HEK293 (cell line): ENCODE data around the gene C12orf56.

ENCODE experiments used
- CTCF ChIP-seq: fragments of 450-650 bp; formaldehyde crosslinking; IDR thresholded peaks from 2 replicates; pipeline ENCODE4 v1.5.1; 2016; ENCODE audit warnings: missing biosample characterization, missing genetic modification characterization
- KLF9 ChIP-seq: fragments of 450-650 bp; formaldehyde crosslinking; IDR thresholded peaks from 2 replicates; pipeline ENCODE4 v1.5.1; 2016; ENCODE audit warnings: missing biosample characterization, missing genetic modification characterization, low read depth
- ZNF138 ChIP-seq: fragments of 450-650 bp; formaldehyde crosslinking; IDR thresholded peaks from 2 replicates; pipeline ENCODE4 v1.5.1; 2016; ENCODE audit warnings: missing biosample characterization, missing genetic modification characterization, borderline replicate concordance
- ZNF18 ChIP-seq: fragments of 450-650 bp; formaldehyde crosslinking; IDR thresholded peaks from 2 replicates; pipeline ENCODE4 v1.5.1; 2016; ENCODE audit warnings: missing biosample characterization, missing genetic modification characterization
- ZNF416 ChIP-seq: fragments of 450-650 bp; formaldehyde crosslinking; IDR thresholded peaks from 2 replicates; pipeline ENCODE4 v1.5.1; 2016; ENCODE audit warnings: missing biosample characterization, missing genetic modification characterization

- TF ChIP-seq KLF9 (tag by site-specific recombination) (no peak), ZNF18 (tag by site-specific recombination) (no peak), ZNF416 (tag by site-specific recombination) (no peak), CTCF (tag by site-specific recombination) (no peak), ZNF138 (tag by site-specific recombination) (no peak)
These were observed 154.0 kb downstream of the C12orf56 start for GRCh38 chr12:64236549-64236948.
